ENCODE measurements around the gene UNC13B. TPM values are rescaled to one million over a fixed set of nuclear protein-coding genes. Genes with fewer than 3 reads are reported as not detected.

UNC13B gene
- total RNA-seq, 1 experiment from 2014 or later: 17.6 TPM

DNA sequence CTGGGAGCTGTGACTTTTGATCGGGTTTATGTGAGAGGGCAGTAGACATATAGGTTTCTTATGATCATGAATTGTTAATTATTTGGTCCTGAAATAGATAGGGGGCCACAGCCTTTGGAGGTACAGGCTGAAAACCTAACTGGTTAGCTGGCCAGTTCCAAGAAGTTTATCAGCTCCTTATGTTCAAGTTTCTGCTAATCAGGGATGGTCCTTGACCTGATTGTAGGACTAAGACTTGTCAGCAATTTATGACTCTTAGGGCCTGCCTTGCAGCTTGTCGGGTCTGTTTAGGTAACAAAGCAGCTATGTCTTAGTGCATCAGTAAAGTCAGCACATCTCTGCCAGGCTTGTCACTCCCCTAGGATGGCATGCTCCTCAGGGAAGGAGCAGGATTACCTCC is 176.3 kb downstream of the UNC13B start (continued):
- TF ChIP-seq, protein P1, sequence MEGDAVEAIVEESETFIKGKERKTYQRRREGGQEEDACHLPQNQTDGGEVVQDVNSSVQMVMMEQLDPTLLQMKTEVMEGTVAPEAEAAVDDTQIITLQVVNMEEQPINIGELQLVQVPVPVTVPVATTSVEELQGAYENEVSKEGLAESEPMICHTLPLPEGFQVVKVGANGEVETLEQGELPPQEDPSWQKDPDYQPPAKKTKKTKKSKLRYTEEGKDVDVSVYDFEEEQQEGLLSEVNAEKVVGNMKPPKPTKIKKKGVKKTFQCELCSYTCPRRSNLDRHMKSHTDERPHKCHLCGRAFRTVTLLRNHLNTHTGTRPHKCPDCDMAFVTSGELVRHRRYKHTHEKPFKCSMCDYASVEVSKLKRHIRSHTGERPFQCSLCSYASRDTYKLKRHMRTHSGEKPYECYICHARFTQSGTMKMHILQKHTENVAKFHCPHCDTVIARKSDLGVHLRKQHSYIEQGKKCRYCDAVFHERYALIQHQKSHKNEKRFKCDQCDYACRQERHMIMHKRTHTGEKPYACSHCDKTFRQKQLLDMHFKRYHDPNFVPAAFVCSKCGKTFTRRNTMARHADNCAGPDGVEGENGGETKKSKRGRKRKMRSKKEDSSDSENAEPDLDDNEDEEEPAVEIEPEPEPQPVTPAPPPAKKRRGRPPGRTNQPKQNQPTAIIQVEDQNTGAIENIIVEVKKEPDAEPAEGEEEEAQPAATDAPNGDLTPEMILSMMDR (IDR thresholded peaks at IDR 0.05 in 2 of 3, conservative IDR thresholded peaks at IDR 0.05 in 1 of 3; ENCODE audit: borderline replicate concordance in 1 of 3, insufficient read depth in 1 of 3, low read depth in 2 of 3, low read length in 2 of 3): no peak
- TF ChIP-seq CBX3 (IDR thresholded peaks at IDR 0.05; ENCODE audit: low read depth) (no peak), CEBPB (IDR thresholded peaks at IDR 0.05; ENCODE audit: low read depth) (no peak)

DNA sequence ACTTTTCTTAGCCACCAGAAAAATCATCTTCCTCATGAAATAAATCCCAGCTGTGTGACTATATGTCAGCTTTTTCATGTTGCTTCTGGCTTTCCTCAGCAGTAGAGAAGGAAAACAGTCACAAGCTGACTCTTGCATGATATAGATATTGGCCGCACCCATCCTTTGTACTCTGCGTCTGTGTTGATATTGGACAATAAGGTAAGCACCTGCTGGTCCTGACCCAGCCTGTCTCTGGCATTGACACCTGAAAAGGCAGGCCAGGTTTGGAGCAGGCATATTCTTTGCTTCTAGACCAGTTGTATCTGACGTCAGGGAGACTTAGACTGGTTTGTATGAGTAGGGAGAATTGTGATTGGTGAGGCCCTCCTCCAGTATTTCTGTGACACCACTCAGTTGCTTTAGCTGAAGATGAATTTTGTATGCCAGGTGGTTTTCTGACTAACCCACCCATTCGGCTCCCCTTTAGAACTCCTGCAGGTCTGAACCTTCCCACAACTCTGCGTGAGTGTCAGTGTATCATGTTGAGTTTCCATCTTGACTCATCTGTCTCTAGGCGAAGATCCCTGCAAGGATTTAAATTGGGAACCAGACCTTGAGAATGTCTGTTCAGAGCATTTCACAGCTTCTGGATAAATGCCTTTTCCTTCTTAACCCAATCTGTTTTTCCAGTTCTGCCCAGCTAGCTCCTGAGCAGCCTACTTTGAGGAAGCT is 176.9 kb downstream of the UNC13B start:
- no peaks in the 10 kb centered on the region for H3K36me3 ChIP-seq (ENCODE audit: control insufficient read depth in 1 of 2, insufficient read depth in 2 of 2, low read length in 2 of 2)
- TF ChIP-seq FOSL1 (IDR thresholded peaks at IDR 0.05; ENCODE audit: low read depth) (no peak), CEBPB (IDR thresholded peaks at IDR 0.05; ENCODE audit: low read depth) (no peak), POLR2A (IDR thresholded peaks at IDR 0.05; ENCODE audit: borderline replicate concordance, extremely low read depth, insufficient read depth, insufficient read length) (no peak)
- TF ChIP-seq, protein P2, sequence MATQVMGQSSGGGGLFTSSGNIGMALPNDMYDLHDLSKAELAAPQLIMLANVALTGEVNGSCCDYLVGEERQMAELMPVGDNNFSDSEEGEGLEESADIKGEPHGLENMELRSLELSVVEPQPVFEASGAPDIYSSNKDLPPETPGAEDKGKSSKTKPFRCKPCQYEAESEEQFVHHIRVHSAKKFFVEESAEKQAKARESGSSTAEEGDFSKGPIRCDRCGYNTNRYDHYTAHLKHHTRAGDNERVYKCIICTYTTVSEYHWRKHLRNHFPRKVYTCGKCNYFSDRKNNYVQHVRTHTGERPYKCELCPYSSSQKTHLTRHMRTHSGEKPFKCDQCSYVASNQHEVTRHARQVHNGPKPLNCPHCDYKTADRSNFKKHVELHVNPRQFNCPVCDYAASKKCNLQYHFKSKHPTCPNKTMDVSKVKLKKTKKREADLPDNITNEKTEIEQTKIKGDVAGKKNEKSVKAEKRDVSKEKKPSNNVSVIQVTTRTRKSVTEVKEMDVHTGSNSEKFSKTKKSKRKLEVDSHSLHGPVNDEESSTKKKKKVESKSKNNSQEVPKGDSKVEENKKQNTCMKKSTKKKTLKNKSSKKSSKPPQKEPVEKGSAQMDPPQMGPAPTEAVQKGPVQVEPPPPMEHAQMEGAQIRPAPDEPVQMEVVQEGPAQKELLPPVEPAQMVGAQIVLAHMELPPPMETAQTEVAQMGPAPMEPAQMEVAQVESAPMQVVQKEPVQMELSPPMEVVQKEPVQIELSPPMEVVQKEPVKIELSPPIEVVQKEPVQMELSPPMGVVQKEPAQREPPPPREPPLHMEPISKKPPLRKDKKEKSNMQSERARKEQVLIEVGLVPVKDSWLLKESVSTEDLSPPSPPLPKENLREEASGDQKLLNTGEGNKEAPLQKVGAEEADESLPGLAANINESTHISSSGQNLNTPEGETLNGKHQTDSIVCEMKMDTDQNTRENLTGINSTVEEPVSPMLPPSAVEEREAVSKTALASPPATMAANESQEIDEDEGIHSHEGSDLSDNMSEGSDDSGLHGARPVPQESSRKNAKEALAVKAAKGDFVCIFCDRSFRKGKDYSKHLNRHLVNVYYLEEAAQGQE (IDR thresholded peaks at IDR 0.05; ENCODE audit: low read depth): 0 out of 2 replicates have a peak, but pooled peaks have one; percentile 0
- TF ChIP-seq, protein P1 (IDR thresholded peaks at IDR 0.05 in 2 of 3, conservative IDR thresholded peaks at IDR 0.05 in 1 of 3; ENCODE audit: borderline replicate concordance in 1 of 3, insufficient read depth in 1 of 3, low read depth in 2 of 3, low read length in 2 of 3): no peak
- no peak overlapping the region for H3K4me3 ChIP-seq (replicated peaks in 1 of 2; ENCODE audit: low read depth in 1 of 2, low read length in 2 of 2)
- no peaks in the 10 kb centered on the region for H3K4me1 ChIP-seq (ENCODE audit: control insufficient read depth in 1 of 2, insufficient read depth in 2 of 2, low read length in 2 of 2)
- H3K9me3 ChIP-seq (ENCODE audit: control insufficient read depth in 1 of 2, insufficient read depth in 1 of 2, low read depth in 1 of 2, low read length in 2 of 2): no peaks in the 10 kb centered on the region
- no peak overlapping the region for H3K9ac ChIP-seq (ENCODE audit: low read length)
- no peaks in the 10 kb centered on the region for H4K20me1 ChIP-seq (ENCODE audit: insufficient read depth)
- ChIA-PET RAD21 (ENCODE audit: low non-redundant PET in 1 of 2, low total read pairs in 2 of 2, uncharacterized antibody in 2 of 2, unreplicated experiment in 2 of 2) (no interaction called here), CTCF (no interaction called here), POLR2A (no interaction called here)
- ATAC-seq (no peak), DNase-seq (ENCODE audit: low read depth, low spot score) (no peak)
- no peaks in the 10 kb centered on the region for H3K27me3 ChIP-seq (ENCODE audit: insufficient read depth, low read length)
- H3K4me2 ChIP-seq (ENCODE audit: low read length): no peak overlapping the region
- H3K79me2 ChIP-seq (ENCODE audit: insufficient read depth, low read length): no peaks in the 10 kb centered on the region
- H3K9me2 ChIP-seq (ENCODE audit: insufficient read depth): no peaks in the 10 kb centered on the region
- intact Hi-C loops (cut with micrococcal nuclease): no loop called here
- H2AFZ ChIP-seq (ENCODE audit: low read depth, low read length, poor library complexity, severe bottlenecking): no peak overlapping the region
- H3K27ac ChIP-seq (ENCODE audit: low read depth, low read length): no peak overlapping the region
- BruUV-seq (replicated peaks): no TSS peak
